HG03139 (cell line): ENCODE results near the gene TNFRSF11A.

ENCODE experiments used
- ATAC-seq: cut with Tn5 transposase; IDR thresholded peaks from one replicate; pipeline ENCODE4 v1.9.1; 2021; ENCODE audit not compliant: unreplicated experiment

The TNFRSF11A gene

DNA sequence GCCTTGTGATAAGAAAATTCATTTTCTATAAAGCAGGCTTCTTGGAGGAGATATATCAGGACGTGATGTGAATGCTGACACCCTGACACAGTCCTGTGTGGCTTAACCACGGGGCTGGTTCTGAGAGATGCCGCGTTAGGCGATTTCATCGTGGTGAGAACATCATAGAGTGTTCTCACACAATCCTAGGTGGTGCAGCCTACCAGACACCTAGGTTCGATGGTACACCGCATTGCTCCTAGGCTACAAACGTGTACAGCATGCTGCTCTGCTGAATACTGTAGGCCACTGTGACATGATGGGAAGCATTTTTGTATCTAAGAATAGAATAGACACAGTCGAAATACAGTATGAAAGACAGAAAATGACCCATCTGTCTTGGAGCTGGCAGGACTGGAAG lies 82.5 kb downstream of the TNFRSF11A start:
- no peak for ATAC-seq

DNA sequence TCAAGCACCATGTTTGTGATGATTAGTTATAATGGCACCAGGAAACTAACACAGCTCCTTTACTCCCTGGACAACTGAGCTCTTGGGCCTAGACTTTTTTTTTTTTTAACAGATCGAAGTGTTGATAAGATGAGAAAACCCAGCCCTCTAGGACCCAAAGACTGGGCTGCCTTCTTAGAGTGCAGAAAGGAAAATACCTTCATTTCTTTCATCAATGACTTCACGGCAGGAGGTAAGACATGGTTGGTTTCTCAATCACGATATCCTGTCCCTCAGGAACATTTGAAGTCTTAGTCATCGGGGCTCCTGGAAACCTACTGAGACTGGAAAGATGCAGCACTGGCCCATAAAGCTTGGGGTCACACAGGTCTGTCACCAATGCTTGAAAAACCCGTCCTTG lies 84.7 kb downstream of the TNFRSF11A start:
- ATAC-seq = no peak

- ATAC-seq = no peak
These were observed 87.3 kb downstream of the TNFRSF11A start for GRCh38 chr18:62412231-62412979.

DNA sequence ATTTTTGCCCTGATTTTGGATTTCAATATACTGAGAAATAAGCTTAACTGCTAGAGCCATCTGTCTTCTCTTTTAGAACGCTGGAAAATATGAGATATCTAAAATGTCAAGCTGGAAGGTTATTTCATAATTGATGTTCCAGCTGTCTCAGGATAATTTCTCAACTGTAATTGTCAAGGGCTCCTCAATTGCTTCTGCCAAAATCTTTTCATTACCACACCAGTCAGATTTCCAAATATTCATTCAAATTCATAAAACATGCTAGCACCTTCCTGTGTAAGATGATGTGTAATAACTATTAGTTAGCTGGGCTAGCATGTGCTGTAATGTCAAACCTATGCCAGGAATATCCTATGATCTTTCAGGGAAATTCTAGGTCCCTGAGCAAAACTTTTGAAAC lies 88.1 kb downstream of the TNFRSF11A start:
- ATAC-seq = no peak

GRCh38 chr18:62418258-62418657 lies 93.1 kb downstream of the TNFRSF11A start:
- ATAC-seq = no peak

- ATAC-seq = peak; percentile 4
These were observed 95.0 kb downstream of the TNFRSF11A start for GRCh38 chr18:62420151-62420512.

DNA sequence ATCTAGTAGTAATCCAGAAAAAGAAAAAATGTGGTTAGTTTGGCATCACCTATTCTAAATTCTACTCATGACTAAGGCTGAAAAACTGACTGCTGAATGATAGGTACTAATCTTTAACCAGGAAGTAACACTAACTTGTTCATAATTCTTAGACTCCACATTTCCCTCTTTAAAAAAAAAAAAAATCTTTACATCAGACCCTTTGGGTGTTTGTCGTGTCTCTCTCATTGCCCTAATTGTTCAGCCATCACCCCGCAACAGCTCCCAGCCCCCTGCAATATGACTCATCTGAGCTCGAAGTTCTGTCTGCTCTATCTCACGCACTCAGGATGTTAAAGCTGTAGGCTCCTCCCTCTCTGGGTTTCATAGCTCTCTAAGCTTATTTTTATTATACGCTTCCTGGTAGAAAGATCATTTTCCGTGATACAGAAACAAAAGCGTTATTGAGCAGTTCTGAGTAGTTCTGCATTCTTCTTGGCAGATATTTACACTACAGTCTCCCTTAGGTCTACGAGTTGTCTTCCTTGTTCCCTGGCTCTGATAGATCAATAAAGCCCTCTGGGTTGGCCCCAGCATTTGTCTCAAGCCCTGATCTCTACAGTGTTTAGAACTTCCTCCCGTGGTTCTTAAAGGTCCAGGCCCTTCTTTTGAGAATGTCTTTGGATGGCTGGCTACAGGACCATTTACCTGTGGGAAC lies 95.6 kb downstream of the TNFRSF11A start:
- peak; percentile 90 for ATAC-seq

- peak; percentile 61 for ATAC-seq
These were observed 100.5 kb downstream of the TNFRSF11A start for GRCh38 chr18:62425465-62426190.

DNA sequence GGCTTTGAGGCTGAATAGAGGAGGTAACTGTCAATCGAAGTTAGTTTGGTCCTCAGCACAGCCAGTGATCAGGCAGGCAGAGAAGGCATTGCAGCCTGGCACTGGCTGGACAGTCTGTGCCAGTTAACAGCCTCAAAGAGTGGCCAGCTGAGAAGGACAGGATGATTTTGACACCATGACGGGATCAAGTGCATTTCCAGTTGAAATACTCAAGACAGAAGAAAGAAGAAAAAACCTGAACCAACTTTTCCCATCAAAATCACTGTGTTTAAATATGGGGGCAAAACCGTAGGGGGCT lies 101.0 kb downstream of the TNFRSF11A start:
- no peak for ATAC-seq

DNA sequence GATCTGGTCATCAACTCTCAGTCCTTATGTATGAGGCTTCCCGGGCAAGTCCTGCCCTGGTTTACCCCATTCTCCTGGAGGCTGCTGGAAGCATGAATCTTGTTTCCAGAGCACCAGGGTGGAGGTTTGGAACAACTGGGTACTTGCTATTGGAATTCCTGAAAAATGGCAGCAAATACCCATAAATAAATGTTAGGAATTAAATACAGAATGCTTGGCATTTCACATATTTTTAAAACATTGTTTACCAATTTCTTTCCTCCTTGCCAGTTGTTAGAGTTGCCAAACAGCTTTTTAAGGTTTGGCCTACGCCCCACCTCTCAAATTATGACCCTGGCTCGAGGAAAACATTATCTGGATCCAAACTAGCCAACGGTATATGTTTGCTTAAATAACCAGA lies 107.1 kb downstream of the TNFRSF11A start:
- ATAC-seq = no peak

- no peak for ATAC-seq
These were observed 109.7 kb downstream of the TNFRSF11A start for GRCh38 chr18:62434798-62435197.

GRCh38 chr18:62435435-62436031 lies 110.4 kb downstream of the TNFRSF11A start:
- no peak for ATAC-seq

DNA sequence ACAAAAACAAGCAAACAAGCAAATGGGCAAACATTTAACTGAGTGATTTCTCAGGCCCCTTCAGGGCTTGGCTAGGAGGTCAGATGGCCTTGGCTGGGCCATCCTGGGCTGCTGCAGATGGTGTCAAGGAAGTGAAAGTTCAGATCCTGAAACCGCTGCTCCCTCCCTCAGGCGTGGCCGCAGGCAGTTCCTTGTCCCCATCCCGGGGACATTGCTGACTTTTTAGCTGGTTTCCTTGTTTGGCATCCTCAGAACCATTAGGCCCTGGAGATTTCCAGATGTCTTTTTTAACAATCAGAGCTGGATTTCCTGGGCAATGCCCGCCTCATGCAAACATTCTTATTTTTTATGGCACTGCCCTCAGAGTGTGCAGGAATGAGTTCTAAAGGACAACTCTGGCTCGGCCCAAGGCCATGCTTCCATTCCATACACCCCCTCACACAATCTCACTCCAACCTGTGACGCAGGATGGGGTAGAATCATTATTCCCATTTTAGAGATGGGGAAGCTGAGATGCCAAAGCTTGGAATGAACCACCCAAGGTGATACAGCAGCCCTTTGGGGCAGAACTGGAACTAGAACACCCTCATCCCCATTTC lies 111.6 kb downstream of the TNFRSF11A start:
- no peak for ATAC-seq

GRCh38 chr18:62437235-62438017 lies 112.3 kb downstream of the TNFRSF11A start:
- no peak for ATAC-seq

DNA sequence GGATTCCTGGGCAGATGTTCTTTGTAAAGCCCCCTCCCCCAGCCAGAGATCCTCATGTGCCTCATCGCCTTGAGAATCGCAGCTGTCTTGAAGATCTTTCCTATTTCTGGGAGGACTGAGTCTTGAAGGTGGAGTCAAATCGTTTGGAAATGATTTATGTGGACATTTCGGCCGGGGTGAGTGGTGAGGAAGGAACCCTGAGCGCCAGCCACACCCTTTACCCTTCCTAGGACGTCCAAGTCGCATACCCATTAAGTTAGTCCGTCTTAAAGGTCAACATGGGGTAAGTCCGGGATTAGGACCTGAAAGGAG lies 112.9 kb downstream of the TNFRSF11A start:
- ATAC-seq = no peak

DNA sequence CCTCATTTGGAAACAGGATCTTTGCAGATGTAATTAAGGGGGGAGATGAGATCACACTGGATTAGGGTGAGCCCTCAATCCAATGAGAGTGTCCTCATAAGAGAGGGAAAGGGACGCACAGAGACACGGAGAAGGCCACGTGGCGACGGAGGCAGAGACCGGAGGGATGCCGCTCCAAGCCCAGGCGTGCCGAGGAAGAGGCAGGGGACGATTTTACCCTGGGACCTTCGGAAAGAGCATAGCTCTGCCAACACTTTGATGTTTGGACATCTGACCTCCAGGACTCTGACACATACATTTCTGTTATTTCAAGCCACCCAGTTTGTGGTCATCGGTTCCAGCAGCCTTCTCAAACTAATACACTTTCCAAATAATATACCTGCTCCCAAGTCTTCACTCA lies 113.3 kb downstream of the TNFRSF11A start:
- no peak for ATAC-seq

DNA sequence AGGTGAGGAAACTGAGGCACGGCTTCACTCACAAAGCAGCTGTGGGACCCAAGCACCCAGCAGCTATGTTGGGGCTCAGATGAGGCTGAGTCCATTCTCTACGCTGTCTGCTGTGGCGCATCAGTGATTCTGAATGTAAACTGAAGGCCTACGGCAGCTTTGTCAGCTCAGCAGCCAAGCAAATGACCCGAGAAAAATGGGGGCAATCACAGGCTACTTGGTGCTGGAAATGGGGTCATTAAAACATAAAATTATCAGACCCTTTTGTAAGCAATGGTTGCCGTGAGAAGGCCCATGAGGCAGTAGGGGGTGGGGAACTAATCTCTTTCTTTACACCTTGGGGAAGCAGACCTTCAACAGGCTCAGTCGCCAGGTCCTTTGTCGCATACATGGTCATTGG lies 113.8 kb downstream of the TNFRSF11A start:
- no peak for ATAC-seq
